VCaP (cell line): Measurements from ENCODE around the gene GAS2L1.
A peak's percentile ranks its signal among the peaks of the same experiment; 100 is the strongest.

ENCODE experiments used
- H3K27ac ChIP-seq: fragments of 450-650 bp; 2 replicates; pipeline ENCODE4 v1.5.1; 2017
- CTCF ChIP-seq: fragments of 450-650 bp; conservative IDR thresholded peaks from 2 replicates; pipeline ENCODE4 v1.5.1; 2017; ENCODE audit warnings: mild to moderate bottlenecking, moderate library complexity

The GAS2L1 gene

GRCh38 chr22:29268511-29269229, 37.8 kb upstream of the GAS2L1 start:
- TF ChIP-seq CTCF: no peak

GRCh38 chr22:29269230-29269604, 37.2 kb upstream of the GAS2L1 start:
- TF ChIP-seq CTCF: no peak
- H3K27ac ChIP-seq: peak overlapping the region; percentile 99

More at GRCh38 chr22:29268511-29269229, 37.8 kb upstream of the GAS2L1 start:
- H3K27ac ChIP-seq: peak overlapping the region; percentile 99

GRCh38 chr22:29269731-29270474, 36.5 kb upstream of the GAS2L1 start:
- peak overlapping the region; percentile 99; the same call in 1 of the 2 replicates for H3K27ac ChIP-seq
- TF ChIP-seq CTCF: no peak

GRCh38 chr22:29270475-29271271, 35.8 kb upstream of the GAS2L1 start:
- peak overlapping the region; percentile 99; the same call in 1 of the 2 replicates for H3K27ac ChIP-seq
- TF ChIP-seq CTCF: no peak

- no peak for TF ChIP-seq CTCF
- H3K27ac ChIP-seq: no peak overlapping the region
Observed at GRCh38 chr22:29272624-29273023, 33.8 kb upstream of the GAS2L1 start.

GRCh38 chr22:29275167-29275566, 31.3 kb upstream of the GAS2L1 start:
- TF ChIP-seq CTCF: no peak
- peak overlapping the region; percentile 60 for H3K27ac ChIP-seq
